GM18526 (cell line): ENCODE results near the gene ERCC1.
A peak's percentile ranks its signal among the peaks of the same experiment; 100 is the strongest.

Source experiments
- POLR2A ChIP-seq: IDR thresholded peaks from 3 replicates; pipeline ENCODE4 v1.6.1; 2011; ENCODE audit not compliant: insufficient read length; ENCODE audit errors: extremely low read depth

ERCC1 gene

GRCh38 chr19:45403781-45404556 lies 19.7 kb downstream of the ERCC1 start:
- no peak for TF ChIP-seq POLR2A

GRCh38 chr19:45403272-45403671 lies 20.4 kb downstream of the ERCC1 start:
- no peak for TF ChIP-seq POLR2A

GRCh38 chr19:45402298-45403061 lies 21.2 kb downstream of the ERCC1 start:
- TF ChIP-seq POLR2A: no peak

- no peak for TF ChIP-seq POLR2A
Measured at GRCh38 chr19:45401815-45402214, 21.9 kb downstream of the ERCC1 start.

- TF ChIP-seq POLR2A: no peak
Measured at GRCh38 chr19:45400192-45400591, 23.5 kb downstream of the ERCC1 start.

- no peak for TF ChIP-seq POLR2A
Measured at GRCh38 chr19:45395821-45396617, 27.7 kb downstream of the ERCC1 start.

GRCh38 chr19:45391871-45392665 lies 31.6 kb downstream of the ERCC1 start:
- no peak for TF ChIP-seq POLR2A

GRCh38 chr19:45391346-45391745 lies 32.4 kb downstream of the ERCC1 start:
- TF ChIP-seq POLR2A: no peak

GRCh38 chr19:45385392-45386221 lies 38.1 kb downstream of the ERCC1 start:
- no peak for TF ChIP-seq POLR2A

- no peak for TF ChIP-seq POLR2A
Measured at GRCh38 chr19:45382426-45382825, 41.3 kb downstream of the ERCC1 start.

GRCh38 chr19:45380107-45380506 lies 43.6 kb downstream of the ERCC1 start:
- no peak for TF ChIP-seq POLR2A

- TF ChIP-seq POLR2A: no peak
Measured at GRCh38 chr19:45376045-45376724, 47.5 kb downstream of the ERCC1 start.

- TF ChIP-seq POLR2A: peak; percentile 48
Measured at GRCh38 chr19:45370410-45371204, 53.1 kb downstream of the ERCC1 start, which contains the start of gene ERCC2. ERCC2 (minus strand) TSS chr19:45370573; CDS start chr19:45370540, 33 bp downstream.
